ENCODE data around the gene TMEM120B. TPM values are rescaled to one million over a fixed set of nuclear protein-coding genes. Genes with fewer than 3 reads are reported as not detected.
A peak's percentile ranks its signal among the peaks of the same experiment; 100 is the strongest.

The TMEM120B gene
- total RNA-seq, 6 donors from 2014 or later: 8.9 to 23.0 (median 14.2) TPM

DNA sequence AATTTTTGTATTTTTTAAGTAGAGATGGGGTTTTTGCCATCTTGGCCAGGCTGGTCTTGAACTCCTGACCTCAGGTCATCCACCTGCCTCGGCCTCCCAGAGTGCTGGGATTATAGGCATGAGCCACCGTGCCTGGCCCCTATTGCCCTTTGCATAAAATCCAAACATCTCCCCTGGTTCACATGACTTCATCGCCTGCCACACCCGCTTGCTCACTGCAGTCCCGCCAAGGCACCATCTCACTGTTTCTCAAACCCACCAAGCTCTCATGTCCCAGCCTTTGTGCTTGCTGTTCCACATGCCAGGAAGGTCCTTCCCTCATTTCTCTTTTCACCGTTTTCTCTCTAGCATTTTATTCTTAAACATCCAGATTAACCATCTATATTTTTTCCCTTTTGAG lies 71.2 kb downstream of the TMEM120B start:
- DNase-seq (no peak), ATAC-seq (ENCODE audit: low FRiP score in 2 of 2) (peak in 1 of 2 donors; percentile 58)
- TF ChIP-seq, protein P1, sequence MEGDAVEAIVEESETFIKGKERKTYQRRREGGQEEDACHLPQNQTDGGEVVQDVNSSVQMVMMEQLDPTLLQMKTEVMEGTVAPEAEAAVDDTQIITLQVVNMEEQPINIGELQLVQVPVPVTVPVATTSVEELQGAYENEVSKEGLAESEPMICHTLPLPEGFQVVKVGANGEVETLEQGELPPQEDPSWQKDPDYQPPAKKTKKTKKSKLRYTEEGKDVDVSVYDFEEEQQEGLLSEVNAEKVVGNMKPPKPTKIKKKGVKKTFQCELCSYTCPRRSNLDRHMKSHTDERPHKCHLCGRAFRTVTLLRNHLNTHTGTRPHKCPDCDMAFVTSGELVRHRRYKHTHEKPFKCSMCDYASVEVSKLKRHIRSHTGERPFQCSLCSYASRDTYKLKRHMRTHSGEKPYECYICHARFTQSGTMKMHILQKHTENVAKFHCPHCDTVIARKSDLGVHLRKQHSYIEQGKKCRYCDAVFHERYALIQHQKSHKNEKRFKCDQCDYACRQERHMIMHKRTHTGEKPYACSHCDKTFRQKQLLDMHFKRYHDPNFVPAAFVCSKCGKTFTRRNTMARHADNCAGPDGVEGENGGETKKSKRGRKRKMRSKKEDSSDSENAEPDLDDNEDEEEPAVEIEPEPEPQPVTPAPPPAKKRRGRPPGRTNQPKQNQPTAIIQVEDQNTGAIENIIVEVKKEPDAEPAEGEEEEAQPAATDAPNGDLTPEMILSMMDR (IDR thresholded peaks at IDR 0.05): no peak
- no peak for TF ChIP-seq POLR2AphosphoS5 (IDR thresholded peaks at IDR 0.05)
- no peak for TF ChIP-seq EP300 (IDR thresholded peaks at IDR 0.05)
- TF ChIP-seq POLR2A (IDR thresholded peaks at IDR 0.05): no peak
- Histone ChIP-seq H3K4me1 (peaks cover 19 to 47% (median 35%) of the 10 kb centered on the region in 4 donors), H3K27ac (no peak overlapping the region), H3K36me3 (peaks cover 0 to 19% (median 6%) of the 10 kb centered on the region in 4 donors), H3K27me3 (no peaks in the 10 kb centered on the region), H3K9me3 (no peaks in the 10 kb centered on the region), H3K4me3 (no peak overlapping the region)
- 72 to 80% methylated on average over 6 of the region's 6 CpGs for WGBS, 2 donors

DNA sequence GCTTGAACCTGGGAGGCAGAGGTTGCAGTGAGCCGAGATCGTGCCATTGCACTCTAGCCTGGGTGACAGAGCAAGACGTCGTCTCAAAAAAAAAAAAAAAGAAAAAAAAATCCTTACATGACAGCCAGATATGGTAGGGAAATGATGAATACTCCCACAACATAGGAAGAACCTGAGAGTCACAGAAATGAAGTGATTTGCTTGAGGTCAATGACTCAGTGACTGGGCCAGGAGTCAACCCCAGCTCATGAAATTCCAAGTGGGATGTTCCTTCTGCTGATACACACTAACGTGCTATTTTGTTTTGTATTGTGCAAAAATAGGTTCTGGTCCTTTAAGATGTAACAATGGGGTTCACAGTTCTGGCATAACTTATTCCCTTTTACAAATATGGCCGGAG lies 71.9 kb downstream of the TMEM120B start:
- peak in 1 of 2 donors; percentile 76 for ATAC-seq (ENCODE audit: low FRiP score in 2 of 2)
- Histone ChIP-seq H3K36me3 (peaks cover 0 to 15% (median 6%) of the 10 kb centered on the region in 4 donors), H3K9me3 (no peaks in the 10 kb centered on the region), H3K27me3 (no peaks in the 10 kb centered on the region), H3K4me3 (no peak overlapping the region), H3K4me1 (peaks cover 24 to 50% (median 38%) of the 10 kb centered on the region in 4 donors), H3K27ac (peak overlapping the region in 2 of 4 donors; percentile 11)
- 59 to 73% methylated on average over 6 of the region's 6 CpGs for WGBS, 2 donors
- TF ChIP-seq POLR2AphosphoS5 (IDR thresholded peaks at IDR 0.05) (no peak), POLR2A (IDR thresholded peaks at IDR 0.05) (no peak), EP300 (IDR thresholded peaks at IDR 0.05) (no peak)
- TF ChIP-seq, protein P1 (IDR thresholded peaks at IDR 0.05): no peak
- no peak for DNase-seq

DNA sequence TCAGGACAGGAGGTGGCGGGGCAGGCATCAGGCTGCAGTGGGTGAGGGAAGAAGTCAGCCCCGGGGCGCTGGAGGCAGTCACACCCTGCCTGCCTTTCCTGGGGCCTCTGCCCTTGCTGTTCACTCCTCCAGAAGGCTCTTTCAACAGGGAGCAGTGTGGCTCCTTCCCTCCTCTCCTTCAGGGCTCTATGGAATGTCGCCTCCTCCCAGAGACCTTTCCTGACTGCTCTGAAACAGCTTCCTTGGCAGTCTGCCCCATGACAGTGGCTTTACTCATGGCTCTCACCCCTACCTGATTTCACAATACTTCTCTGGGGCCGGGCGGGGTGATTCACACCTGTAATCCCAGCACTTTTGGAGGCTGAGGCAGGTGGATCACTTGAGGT lies 73.9 kb downstream of the TMEM120B start:
- Histone ChIP-seq H3K4me1 (peaks cover 34 to 67% (median 55%) of the 10 kb centered on the region in 4 donors), H3K9me3 (no peaks in the 10 kb centered on the region), H3K27me3 (no peaks in the 10 kb centered on the region), H3K36me3 (no peaks in the 10 kb centered on the region), H3K4me3 (no peak overlapping the region), H3K27ac (peak overlapping the region; percentile 48 to 85 (median 60))
- peak in 1 of 2 donors; percentile 92 for DNase-seq
- ATAC-seq (ENCODE audit: low FRiP score in 2 of 2): peak; percentile 34 to 76
- TF ChIP-seq, protein P1 (IDR thresholded peaks at IDR 0.05): no peak
- TF ChIP-seq EP300 (IDR thresholded peaks at IDR 0.05): peak in 1 of 4 donors; percentile 16
- 36 to 54% methylated on average over 5 to 6 of the region's 6 CpGs for WGBS, 2 donors

DNA sequence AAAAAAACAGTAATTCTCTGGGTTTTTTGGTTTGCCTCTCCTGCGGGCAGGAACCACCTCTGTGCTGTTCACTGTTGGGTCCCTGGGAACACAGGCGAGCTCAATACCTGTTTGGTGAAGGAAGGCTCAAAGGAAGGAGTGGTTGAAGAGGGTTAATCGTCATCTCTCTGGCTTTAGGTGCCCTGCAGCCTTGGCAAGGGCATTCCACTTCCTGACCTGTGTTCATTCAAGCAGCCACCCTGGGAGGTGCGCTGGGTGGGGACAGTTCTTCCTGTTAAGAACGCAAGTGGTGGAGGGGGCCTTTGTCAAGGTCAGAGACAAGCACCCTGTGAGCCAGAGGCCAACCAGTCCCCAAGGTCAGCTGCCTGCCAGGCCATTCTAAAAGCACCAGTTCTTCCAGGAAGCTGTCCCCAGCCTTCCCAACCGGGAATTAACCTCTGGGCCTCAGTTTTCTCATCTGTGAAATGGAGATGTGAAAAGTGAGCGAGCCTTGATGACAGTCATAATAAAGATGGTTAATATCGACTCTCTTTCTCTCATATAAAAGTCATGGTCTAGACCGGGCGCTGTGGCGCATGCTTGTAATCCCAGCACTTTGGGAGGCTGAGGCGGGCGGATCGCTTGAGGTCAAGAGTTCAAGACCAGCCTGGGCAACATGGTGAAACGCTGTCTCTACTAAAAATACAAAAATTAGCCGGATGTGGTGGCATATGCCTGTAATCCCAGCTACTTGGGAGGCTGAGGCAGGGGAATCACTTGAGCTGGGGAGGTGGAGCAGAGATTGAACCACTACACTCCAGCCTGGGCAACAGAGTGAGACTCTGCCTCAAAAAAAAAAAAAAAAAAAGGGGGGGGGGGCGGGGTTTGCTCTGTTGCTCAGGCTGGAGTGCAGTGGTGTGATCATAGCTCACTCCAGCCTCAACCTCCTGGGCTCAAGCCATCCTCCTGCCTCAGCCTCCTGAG lies 74.8 kb downstream of the TMEM120B start:
- ATAC-seq (ENCODE audit: low FRiP score in 2 of 2): no peak
- Histone ChIP-seq H3K27me3 (no peaks in the 10 kb centered on the region), H3K9me3 (no peaks in the 10 kb centered on the region), H3K27ac (peak overlapping the region; percentile 34 to 85 (median 60)), H3K4me3 (no peak overlapping the region), H3K4me1 (peaks cover 27 to 67% (median 54%) of the 10 kb centered on the region in 4 donors), H3K36me3 (no peaks in the 10 kb centered on the region)
- WGBS, 2 donors: 77 to 82% methylated on average over 16 to 17 of the region's 17 CpGs
- peak in 1 of 2 donors; percentile 71 for DNase-seq
- TF ChIP-seq, protein P1 (IDR thresholded peaks at IDR 0.05): no peak
- TF ChIP-seq POLR2AphosphoS5 (IDR thresholded peaks at IDR 0.05) (no peak), POLR2A (IDR thresholded peaks at IDR 0.05) (no peak), EP300 (IDR thresholded peaks at IDR 0.05) (no peak)

All from upper lobe of left lung (tissue), 6 donors.